GM21423 (cell line): ENCODE results near the gene DST.

ENCODE experiments used
- ATAC-seq: cut with Tn5 transposase; IDR thresholded peaks from one replicate; pipeline ENCODE4 v1.9.1; 2021; ENCODE audit warnings: mild to moderate bottlenecking, moderate library complexity; ENCODE audit not compliant: unreplicated experiment

DST gene

DNA sequence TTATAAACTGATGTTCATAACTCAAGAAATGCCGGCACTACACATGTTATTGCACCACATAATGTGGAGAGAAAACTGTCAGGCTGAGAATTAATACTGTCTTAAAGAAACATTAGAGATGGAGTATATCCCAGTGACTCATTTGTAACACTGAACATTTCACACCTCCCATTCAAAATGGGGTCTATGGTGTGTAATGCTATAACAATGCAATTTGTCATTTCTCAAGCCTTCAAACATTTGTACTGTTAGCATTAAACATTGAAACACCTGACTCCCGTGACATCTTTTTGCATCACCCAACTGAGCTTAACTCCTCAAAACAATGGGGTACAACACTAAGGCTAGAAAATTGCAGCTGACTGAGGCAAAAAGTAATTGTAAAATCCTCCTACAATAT lies 151.7 kb downstream of the DST start:
- no peak for ATAC-seq

- no peak for ATAC-seq
Measured at GRCh38 chr6:56489559-56489958, 153.1 kb downstream of the DST start.

DNA sequence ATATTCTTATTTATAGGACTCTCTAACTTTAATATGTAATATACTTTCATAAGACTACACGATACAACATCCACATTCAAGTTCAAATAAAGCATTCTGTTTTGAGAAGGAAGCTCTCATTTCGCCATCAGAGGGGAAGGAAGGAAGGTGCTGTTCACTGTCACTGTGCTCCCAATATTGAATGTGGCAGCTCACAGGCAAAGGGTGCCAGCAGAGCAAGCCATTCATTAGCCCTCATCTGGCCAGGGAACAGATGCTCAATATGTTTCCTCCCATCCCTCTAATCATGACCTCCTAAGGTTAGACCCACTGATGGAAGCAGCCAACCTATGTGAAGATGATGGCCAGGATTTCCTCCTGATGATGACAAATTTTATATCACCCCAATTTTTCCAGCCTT lies 154.4 kb downstream of the DST start:
- ATAC-seq = no peak

DNA sequence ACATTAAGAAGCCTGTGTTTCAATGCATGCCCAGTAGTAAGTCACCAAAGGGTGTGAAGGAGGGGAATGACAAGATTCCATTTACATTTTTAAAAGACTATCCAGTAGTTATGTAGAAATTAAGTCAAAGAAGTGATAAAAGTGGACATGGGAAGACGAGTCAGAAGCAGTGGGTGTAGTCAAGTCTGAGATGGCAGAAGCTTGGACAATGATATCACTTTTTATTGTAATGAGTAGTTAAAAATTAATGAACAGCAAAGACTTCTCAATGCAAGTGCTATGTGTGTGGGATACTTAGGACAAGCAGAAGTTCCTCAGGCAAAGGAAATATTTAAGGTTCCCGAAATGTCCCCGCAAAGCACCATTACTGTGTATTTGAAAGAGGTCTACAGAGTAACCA lies 156.0 kb downstream of the DST start:
- ATAC-seq = no peak

DNA sequence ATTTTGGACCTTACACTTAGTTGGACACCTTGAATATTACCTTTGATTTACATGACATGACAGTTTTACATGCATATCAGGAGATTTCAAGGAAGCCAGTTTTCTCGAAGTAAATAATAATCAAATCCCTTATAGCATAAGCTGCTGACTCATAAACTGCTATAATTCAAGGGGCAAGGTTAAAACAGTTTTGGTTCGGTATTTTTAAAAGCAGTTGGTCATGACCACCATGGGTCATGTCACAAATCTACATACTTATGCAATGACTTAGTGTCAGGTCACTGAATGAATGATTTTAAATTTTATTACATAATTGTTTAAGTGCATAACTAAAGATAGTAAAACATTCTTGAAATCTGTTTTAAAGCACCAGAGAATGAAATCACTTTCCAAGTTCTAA lies 158.0 kb downstream of the DST start:
- no peak for ATAC-seq

DNA sequence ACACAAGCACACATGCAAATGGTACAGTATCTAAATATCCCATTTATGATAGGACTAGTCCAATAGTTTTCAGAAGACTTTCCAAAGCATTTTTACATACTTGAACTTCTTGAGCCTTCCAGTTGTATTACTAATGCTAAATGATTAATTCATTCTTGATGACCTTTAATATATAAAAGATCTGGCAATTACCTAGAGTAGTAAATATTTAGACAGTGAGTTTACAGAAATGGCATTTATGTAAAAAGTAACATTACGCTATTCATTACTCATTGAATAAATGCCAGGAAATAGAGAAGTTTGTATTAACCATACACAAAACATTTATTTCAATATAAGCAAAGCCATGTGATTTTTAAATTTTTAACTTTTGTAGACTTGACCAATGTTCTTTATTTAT lies 158.8 kb downstream of the DST start:
- ATAC-seq = no peak

DNA sequence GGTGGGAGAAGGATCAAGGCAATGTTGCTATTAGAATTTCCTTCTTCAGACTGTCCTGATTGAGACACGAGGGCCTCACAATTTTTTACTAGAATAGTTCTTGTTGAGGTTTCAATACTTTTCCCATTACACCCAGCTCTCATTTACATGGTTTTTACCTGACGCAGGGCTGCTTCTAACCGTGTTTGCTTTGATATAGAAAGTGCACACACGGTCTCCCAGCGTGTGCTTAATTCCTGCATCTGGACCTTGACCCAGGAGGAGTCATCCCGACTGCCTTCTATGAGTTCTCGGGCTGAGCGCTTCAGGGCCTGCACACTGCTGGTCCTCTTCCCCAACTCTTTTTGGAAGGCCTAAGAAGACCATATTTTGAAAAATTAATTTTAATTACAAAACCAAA lies 160.2 kb downstream of the DST start:
- ATAC-seq = no peak

GRCh38 chr6:56481957-56482356 lies 160.7 kb downstream of the DST start:
- ATAC-seq = no peak

DNA sequence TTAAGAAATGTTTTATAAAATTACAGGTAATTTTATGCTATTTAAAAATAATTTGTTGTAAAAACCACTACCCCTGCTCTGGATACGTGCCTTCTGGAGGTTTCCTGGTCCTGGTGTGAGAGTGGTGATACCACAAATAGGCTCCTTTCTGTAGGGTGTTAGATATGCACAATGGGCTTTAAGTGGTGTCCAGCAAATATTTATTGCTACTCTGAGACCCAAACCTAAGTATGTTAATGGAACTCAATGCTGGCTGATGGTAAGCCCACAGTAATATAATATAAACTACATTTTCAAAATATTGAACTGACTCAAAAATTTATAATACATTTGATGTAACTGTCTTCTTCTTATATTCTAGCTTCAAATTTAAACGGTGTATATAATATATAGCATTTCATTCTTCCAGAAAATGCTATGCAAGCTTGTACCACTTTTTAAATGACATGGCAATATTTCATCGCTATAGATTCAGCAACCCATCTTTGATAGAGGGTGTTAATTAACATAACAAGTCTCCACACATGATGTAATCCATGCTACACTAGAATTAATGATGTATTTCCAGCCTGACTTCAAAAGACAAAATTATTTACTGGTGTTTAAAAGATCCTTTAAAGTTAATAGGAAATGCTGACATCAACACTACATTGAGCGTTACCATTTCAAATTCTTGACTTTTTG lies 161.9 kb downstream of the DST start:
- no peak for ATAC-seq

DNA sequence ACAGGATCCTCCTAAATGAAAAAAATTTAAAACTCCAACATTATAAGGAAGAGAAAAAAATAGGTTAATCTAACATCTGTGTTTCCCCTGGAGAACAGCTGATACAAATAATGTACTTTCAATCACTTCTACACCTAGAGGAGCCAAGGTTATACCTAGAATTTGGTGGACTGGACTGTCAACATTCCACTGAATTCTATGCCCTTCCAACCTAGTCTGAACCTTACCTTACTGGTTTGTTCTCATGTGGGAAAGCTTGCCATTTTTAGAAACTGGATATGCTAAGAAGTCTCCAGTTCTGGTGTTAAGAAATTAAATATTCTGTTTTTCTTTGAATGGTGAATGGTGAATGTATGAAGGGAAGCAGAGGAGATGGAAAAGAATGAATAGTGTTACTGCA lies 162.4 kb downstream of the DST start:
- no peak for ATAC-seq

- ATAC-seq = no peak
Measured at GRCh38 chr6:56479381-56479780, 163.3 kb downstream of the DST start.

GRCh38 chr6:56478202-56478601 lies 164.5 kb downstream of the DST start:
- ATAC-seq = no peak

DNA sequence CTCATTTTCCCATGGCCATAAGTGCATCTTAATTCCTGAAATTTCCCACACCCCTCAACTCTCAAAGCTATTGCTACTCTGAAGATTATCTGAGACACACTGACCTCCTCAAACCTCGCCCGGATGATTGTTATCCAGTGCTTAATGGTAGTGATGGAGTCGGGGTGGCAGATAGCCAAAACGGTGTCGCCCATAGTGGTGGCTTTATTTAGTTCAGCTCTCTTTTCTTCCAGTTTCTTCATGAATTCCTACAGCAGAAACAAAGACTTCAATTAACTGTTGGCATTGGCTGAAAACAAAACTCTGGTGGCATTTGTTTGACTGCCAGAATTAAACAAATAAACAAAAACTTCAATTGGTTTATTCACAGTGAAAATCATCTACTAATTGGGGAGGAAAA lies 165.4 kb downstream of the DST start:
- ATAC-seq = no peak

GRCh38 chr6:56475736-56476457 lies 166.8 kb downstream of the DST start:
- ATAC-seq = no peak

- no peak for ATAC-seq
Measured at GRCh38 chr6:56474532-56474931, 168.2 kb downstream of the DST start.

- no peak for ATAC-seq
Measured at GRCh38 chr6:56463443-56463842, 179.2 kb downstream of the DST start.

DNA sequence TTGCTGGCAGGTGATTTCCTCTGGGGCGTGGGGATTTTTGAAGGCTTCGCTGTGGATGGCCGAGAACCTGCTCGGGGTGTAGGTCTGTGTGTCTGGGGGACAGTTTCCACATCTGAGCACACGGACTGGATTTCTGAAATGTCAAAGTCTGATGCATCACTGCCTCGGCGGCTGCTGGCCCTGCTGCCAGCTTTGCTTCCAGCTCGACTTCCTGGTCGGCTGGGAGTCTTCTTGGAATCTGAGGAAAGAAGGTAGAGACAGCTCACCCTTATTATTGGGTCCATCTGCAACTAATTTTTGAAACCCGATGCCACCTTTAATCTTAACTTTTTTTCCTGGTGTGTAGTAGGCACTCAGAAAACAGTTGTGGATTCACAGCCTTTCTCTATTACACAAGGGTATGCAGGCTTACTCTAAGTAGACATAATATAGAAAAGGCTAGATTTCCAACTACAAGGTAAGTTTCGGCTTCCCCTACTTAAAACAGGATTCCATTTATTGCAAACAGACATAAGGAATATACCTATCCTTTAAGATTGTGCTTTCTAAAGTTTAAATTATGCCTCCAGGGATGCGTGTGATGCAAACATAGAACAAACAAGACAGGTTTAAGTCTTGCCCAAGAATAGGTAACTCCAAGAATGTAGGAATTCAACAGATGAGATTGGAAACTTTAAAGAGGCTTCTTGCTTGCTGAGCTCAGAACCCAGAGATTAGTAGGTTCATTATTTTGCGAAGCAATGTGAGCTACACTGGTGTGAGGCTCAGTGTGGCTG lies 183.5 kb downstream of the DST start:
- no peak for ATAC-seq

GRCh38 chr6:56458324-56458884 lies 184.3 kb downstream of the DST start:
- no peak for ATAC-seq

- no peak for ATAC-seq
Measured at GRCh38 chr6:56456785-56457184, 185.9 kb downstream of the DST start.

DNA sequence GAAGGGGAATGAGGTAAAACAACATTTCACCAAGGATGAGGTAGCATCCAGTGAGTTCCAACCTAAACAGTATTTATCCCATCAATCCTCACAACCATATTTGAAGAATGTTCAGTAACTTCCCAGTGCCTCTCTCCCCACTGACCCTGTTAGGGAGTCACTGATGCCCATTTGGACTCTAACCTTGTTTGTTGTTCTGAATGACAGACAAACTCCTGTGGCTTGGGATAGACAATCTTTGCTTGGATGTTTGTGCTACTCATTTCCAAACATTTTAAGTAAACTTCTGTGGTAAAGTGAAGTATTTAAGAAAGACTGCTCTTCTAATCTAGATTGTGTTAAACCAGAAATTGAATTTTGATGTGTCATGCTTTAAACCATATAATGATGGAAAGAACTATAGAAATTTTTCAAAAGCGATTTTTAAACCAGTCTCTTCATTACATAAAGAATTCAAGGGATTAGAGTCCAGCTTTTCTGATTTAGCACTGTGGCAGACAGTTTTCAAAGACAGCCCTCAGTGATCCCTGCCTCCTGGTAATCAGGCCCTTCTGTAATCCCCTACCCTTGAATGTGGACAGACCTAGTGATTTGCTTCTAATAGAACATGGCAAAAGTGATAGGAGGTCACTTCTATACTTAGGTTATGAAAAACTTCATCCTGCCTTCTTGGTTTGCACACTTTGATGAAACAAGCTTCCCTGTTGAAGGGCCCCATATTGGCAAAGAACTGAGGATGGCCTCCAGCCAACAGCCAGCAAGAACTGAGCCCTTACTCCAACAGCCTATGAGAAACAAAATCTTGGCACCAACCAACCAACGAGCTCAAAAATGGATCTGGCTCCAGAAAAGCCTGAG lies 191.6 kb downstream of the DST start:
- no peak for ATAC-seq

GRCh38 chr6:56450376-56450775 lies 192.3 kb downstream of the DST start:
- no peak for ATAC-seq
